ENCODE data around the gene SKOR2.

DNA sequence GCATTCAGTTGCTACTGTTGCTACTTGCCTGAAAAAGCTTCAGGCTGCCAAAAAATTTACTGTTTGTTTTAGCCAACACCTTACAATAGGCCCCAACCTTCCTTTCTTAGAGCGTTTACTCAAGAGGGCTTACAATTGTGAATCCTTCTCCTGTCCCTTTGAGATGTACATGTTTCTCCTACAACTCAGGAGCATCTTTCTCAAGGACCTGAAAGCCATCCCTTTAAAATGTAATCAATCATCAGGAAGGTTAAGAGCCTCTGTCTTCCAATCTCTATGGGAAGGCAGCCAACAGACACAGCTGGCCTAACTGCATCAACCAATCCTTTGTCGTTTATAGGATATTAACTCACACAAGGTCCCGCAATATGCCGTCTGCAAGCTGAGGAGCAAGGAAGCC is 71.9 kb downstream of the SKOR2 start:
- TF ChIP-seq CTCF (IDR thresholded peaks at IDR 0.05) (no peak), EZH2 (IDR thresholded peaks at IDR 0.05; ENCODE audit: borderline replicate concordance, insufficient read depth, low read depth, low read length, poor library complexity, severe bottlenecking) (no peak)
